NCI-H1694 treated with DMSO at 0.1 percent for 48 hours (cell line): Measurements from ENCODE around the gene TAAR6.
"Not testable (repeated sequence)": the region's sequence is repeated elsewhere in the genome, so short reads cannot be mapped to it uniquely, and the experiment has no call there.

Experiments
- DNase-seq: peaks from one replicate; lab custom pipeline; 2025; lab: John Stamatoyannopoulos, UW

Gene TAAR6

GRCh38 chr6:132589454-132589853 is 19.3 kb downstream of the TAAR6 start, which contains the start of gene TAAR5:
Gene TAAR5, minus strand, starts transcription at chr6:132589741. Its CDS starts 55 bp downstream, at chr6:132589686.
- DNase-seq: no peak

- DNase-seq: no peak
Observed at GRCh38 chr6:132590362-132590761, 20.2 kb downstream of the TAAR6 start.

- no peak for DNase-seq
Observed at GRCh38 chr6:132592855-132593254, 22.7 kb downstream of the TAAR6 start.

GRCh38 chr6:132596201-132596600 is 26.1 kb downstream of the TAAR6 start:
- DNase-seq: no peak

GRCh38 chr6:132598473-132598872 is 28.4 kb downstream of the TAAR6 start:
- no peak for DNase-seq

GRCh38 chr6:132600900-132601299 is 30.8 kb downstream of the TAAR6 start:
- not testable (repeated sequence) for DNase-seq

GRCh38 chr6:132604635-132605152 is 34.6 kb downstream of the TAAR6 start:
- DNase-seq: no peak

- DNase-seq: no peak
Observed at GRCh38 chr6:132607544-132608233, 37.6 kb downstream of the TAAR6 start.

GRCh38 chr6:132611616-132612015 is 41.5 kb downstream of the TAAR6 start:
- no peak for DNase-seq

- DNase-seq: no peak
Observed at GRCh38 chr6:132612449-132613108, 42.5 kb downstream of the TAAR6 start.

- DNase-seq: no peak
Observed at GRCh38 chr6:132614554-132614953, 44.4 kb downstream of the TAAR6 start.

GRCh38 chr6:132616677-132617076 is 46.6 kb downstream of the TAAR6 start:
- no peak for DNase-seq
